ENCODE data around the gene SND1.

The SND1 gene

DNA sequence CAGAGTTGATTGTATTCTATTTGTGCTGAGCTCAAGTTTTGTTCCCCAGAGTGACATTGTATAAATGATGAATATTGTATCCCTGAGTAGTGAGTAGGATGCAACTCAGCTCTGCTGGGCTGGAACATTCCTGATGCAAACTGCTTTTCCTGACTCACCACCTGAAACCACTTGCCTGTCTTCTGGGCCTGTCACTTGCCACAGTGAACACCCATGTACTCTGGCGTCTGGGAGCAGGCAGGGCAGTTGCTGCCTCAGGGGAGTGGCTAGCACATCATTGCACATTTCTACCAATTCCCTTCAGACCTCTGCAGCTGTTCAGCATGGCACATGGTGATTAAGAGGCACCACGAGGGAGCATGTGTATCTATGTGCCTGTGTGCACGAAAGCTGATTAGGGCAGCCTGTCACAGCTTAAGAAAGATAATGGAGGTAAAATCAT is 157.3 kb downstream of the SND1 start:
- no peak overlapping the region for H3K27ac ChIP-seq (ENCODE audit: insufficient read depth in 1 of 2, low read depth in 1 of 2, low read length in 2 of 2, poor library complexity in 1 of 2, severe bottlenecking in 2 of 2)
- CTCF ChIA-PET, result interaction anchor here (0.7 to 0.9 kb wide), 2 partner anchors 14 to 23 kb away, joined by 3 read pairs; no protein-coding TSS in a partner anchor
- no peaks in the 10 kb centered on the region for H3K9me3 ChIP-seq (ENCODE audit: control extremely low read depth in 1 of 5, control insufficient read depth in 4 of 5, insufficient read depth in 2 of 5, low read depth in 1 of 5, low read length in 4 of 5)
- no peaks in the 10 kb centered on the region for H3K4me1 ChIP-seq (ENCODE audit: control extremely low read depth in 1 of 4, control insufficient read depth in 4 of 4, insufficient read depth in 4 of 4, low read length in 3 of 4)
- POLR2A ChIA-PET, result no interaction called here
- H3K27me3 ChIP-seq (replicated peaks in 2 of 5; ENCODE audit: control insufficient read depth in 4 of 5, insufficient read depth in 5 of 5, low read length in 4 of 5), result no peaks in the 10 kb centered on the region
- H3K36me3 ChIP-seq (ENCODE audit: control insufficient read depth in 4 of 4, insufficient read depth in 4 of 4, low read length in 3 of 4), result peaks cover 11 to 32% (median 13%) of the 10 kb centered on the region in 4 experiments
- 83% methylated on average over 2 of the region's 3 CpGs for WGBS (ENCODE audit: insufficient coverage)
- peak in 2 of 3 donors; percentile 15 to 39 for DNase-seq
- H3K4me3 ChIP-seq (ENCODE audit: control insufficient read depth in 1 of 7, extremely low read depth in 1 of 7, insufficient read depth in 4 of 7, low read depth in 2 of 7, low read length in 6 of 7), result no peak overlapping the region

- Histone ChIP-seq H3K9me3 (ENCODE audit: control extremely low read depth in 1 of 5, control insufficient read depth in 4 of 5, insufficient read depth in 2 of 5, low read depth in 1 of 5, low read length in 4 of 5) (no peaks in the 10 kb centered on the region), H3K4me3 (ENCODE audit: control insufficient read depth in 1 of 7, extremely low read depth in 1 of 7, insufficient read depth in 4 of 7, low read depth in 2 of 7, low read length in 6 of 7) (no peak overlapping the region), H3K27ac (ENCODE audit: insufficient read depth in 1 of 2, low read depth in 1 of 2, low read length in 2 of 2, poor library complexity in 1 of 2, severe bottlenecking in 2 of 2) (no peak overlapping the region), H3K36me3 (ENCODE audit: control insufficient read depth in 4 of 4, insufficient read depth in 4 of 4, low read length in 3 of 4) (peaks cover 11 to 32% (median 13%) of the 10 kb centered on the region in 4 experiments), H3K27me3 (replicated peaks in 2 of 5; ENCODE audit: control insufficient read depth in 4 of 5, insufficient read depth in 5 of 5, low read length in 4 of 5) (no peaks in the 10 kb centered on the region), H3K4me1 (ENCODE audit: control extremely low read depth in 1 of 4, control insufficient read depth in 4 of 4, insufficient read depth in 4 of 4, low read length in 3 of 4) (no peaks in the 10 kb centered on the region)
- CTCF ChIA-PET, result interaction anchor here (0.9 to 1.5 kb wide), 2 partner anchors 15 to 18 kb away, joined by 3 read pairs; no protein-coding TSS in a partner anchor
- DNase-seq, result no peak
- 100% methylated on average over 2 of the region's 2 CpGs for WGBS (ENCODE audit: insufficient coverage)
- POLR2A ChIA-PET, result no interaction called here
Measured at GRCh38 chr7:127810113-127810512, 158.1 kb downstream of the SND1 start.

GRCh38 chr7:127810696-127811660 is 159.0 kb downstream of the SND1 start:
- Histone ChIP-seq H3K27me3 (replicated peaks in 2 of 5; ENCODE audit: control insufficient read depth in 4 of 5, insufficient read depth in 5 of 5, low read length in 4 of 5) (no peaks in the 10 kb centered on the region), H3K36me3 (ENCODE audit: control insufficient read depth in 4 of 4, insufficient read depth in 4 of 4, low read length in 3 of 4) (peaks cover 11 to 29% (median 12%) of the 10 kb centered on the region in 4 experiments), H3K4me1 (ENCODE audit: control extremely low read depth in 1 of 4, control insufficient read depth in 4 of 4, insufficient read depth in 4 of 4, low read length in 3 of 4) (no peaks in the 10 kb centered on the region), H3K4me3 (ENCODE audit: control insufficient read depth in 1 of 7, extremely low read depth in 1 of 7, insufficient read depth in 4 of 7, low read depth in 2 of 7, low read length in 6 of 7) (no peak overlapping the region), H3K9me3 (ENCODE audit: control extremely low read depth in 1 of 5, control insufficient read depth in 4 of 5, insufficient read depth in 2 of 5, low read depth in 1 of 5, low read length in 4 of 5) (no peaks in the 10 kb centered on the region), H3K27ac (ENCODE audit: insufficient read depth in 1 of 2, low read depth in 1 of 2, low read length in 2 of 2, poor library complexity in 1 of 2, severe bottlenecking in 2 of 2) (no peak overlapping the region)
- DNase-seq, result no peak
- ChIA-PET POLR2A (no interaction called here), CTCF (interaction anchor here (1.5 to 2.0 kb wide), 2 partner anchors 18 to 19 kb away, joined by 3 to 6 read pairs; no protein-coding TSS in a partner anchor)
- WGBS (ENCODE audit: insufficient coverage), result 97% methylated on average over 4 of the region's 5 CpGs

GRCh38 chr7:127812540-127812939 is 160.5 kb downstream of the SND1 start:
- Histone ChIP-seq H3K4me1 (ENCODE audit: control extremely low read depth in 1 of 4, control insufficient read depth in 4 of 4, insufficient read depth in 4 of 4, low read length in 3 of 4) (no peaks in the 10 kb centered on the region), H3K36me3 (ENCODE audit: control insufficient read depth in 4 of 4, insufficient read depth in 4 of 4, low read length in 3 of 4) (peaks cover 9 to 27% (median 11%) of the 10 kb centered on the region in 4 experiments), H3K27ac (ENCODE audit: insufficient read depth in 1 of 2, low read depth in 1 of 2, low read length in 2 of 2, poor library complexity in 1 of 2, severe bottlenecking in 2 of 2) (no peak overlapping the region), H3K27me3 (replicated peaks in 2 of 5; ENCODE audit: control insufficient read depth in 4 of 5, insufficient read depth in 5 of 5, low read length in 4 of 5) (no peaks in the 10 kb centered on the region), H3K4me3 (ENCODE audit: control insufficient read depth in 1 of 7, extremely low read depth in 1 of 7, insufficient read depth in 4 of 7, low read depth in 2 of 7, low read length in 6 of 7) (no peak overlapping the region), H3K9me3 (ENCODE audit: control extremely low read depth in 1 of 5, control insufficient read depth in 4 of 5, insufficient read depth in 2 of 5, low read depth in 1 of 5, low read length in 4 of 5) (no peaks in the 10 kb centered on the region)
- 97% methylated on average over 3 of the region's 3 CpGs for WGBS (ENCODE audit: insufficient coverage)
- CTCF ChIA-PET, result interaction anchor here (2.0 kb wide), 1 partner anchor 20 kb away, joined by 6 read pairs; no protein-coding TSS in a partner anchor
- POLR2A ChIA-PET, result no interaction called here
- DNase-seq, result no peak

GRCh38 chr7:127813991-127814541 is 162.1 kb downstream of the SND1 start:
- Histone ChIP-seq H3K4me1 (ENCODE audit: control extremely low read depth in 1 of 4, control insufficient read depth in 4 of 4, insufficient read depth in 4 of 4, low read length in 3 of 4) (peaks cover 0 to 2% (median 0%) of the 10 kb centered on the region in 4 experiments), H3K36me3 (ENCODE audit: control insufficient read depth in 4 of 4, insufficient read depth in 4 of 4, low read length in 3 of 4) (peaks cover 3 to 12% (median 5%) of the 10 kb centered on the region in 4 experiments), H3K9me3 (ENCODE audit: control extremely low read depth in 1 of 5, control insufficient read depth in 4 of 5, insufficient read depth in 2 of 5, low read depth in 1 of 5, low read length in 4 of 5) (no peaks in the 10 kb centered on the region), H3K4me3 (ENCODE audit: control insufficient read depth in 1 of 7, extremely low read depth in 1 of 7, insufficient read depth in 4 of 7, low read depth in 2 of 7, low read length in 6 of 7) (no peak overlapping the region), H3K27me3 (replicated peaks in 2 of 5; ENCODE audit: control insufficient read depth in 4 of 5, insufficient read depth in 5 of 5, low read length in 4 of 5) (no peaks in the 10 kb centered on the region), H3K27ac (ENCODE audit: insufficient read depth in 1 of 2, low read depth in 1 of 2, low read length in 2 of 2, poor library complexity in 1 of 2, severe bottlenecking in 2 of 2) (no peak overlapping the region)
- ChIA-PET CTCF (interaction anchor here (1.2 kb wide), 2 partner anchors 22 to 27 kb away, joined by 3 to 4 read pairs; no protein-coding TSS in a partner anchor), POLR2A (no interaction called here)
- 100% methylated on average over 1 of the region's 4 CpGs for WGBS (ENCODE audit: insufficient coverage)
- DNase-seq, result no peak

DNA sequence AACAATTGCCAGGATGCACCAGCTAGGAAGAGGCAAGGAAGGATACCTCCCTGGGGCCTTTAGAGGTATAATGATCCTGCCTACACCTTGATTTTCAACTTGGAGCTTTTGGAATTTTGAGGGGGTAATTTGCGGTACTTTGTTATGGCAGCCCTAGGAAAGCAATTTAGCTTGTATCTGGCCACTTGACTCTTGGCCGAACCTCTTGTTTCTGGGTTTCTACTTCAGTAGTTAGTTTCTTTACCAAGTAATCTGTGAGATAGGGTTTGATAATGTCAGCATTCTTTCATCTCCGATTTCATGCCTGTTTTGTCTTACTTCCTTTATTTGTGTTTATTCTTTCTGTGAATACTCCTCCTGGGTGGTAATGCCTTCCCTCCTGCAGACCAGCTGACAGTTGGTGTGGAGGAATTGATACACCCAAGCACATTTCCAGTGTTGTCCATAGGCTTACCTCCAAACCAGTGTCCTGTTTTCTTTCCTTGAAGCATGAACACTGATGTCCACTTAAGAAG is 163.7 kb downstream of the SND1 start:
- Histone ChIP-seq H3K27me3 (replicated peaks in 2 of 5; ENCODE audit: control insufficient read depth in 4 of 5, insufficient read depth in 5 of 5, low read length in 4 of 5) (no peaks in the 10 kb centered on the region), H3K4me3 (ENCODE audit: control insufficient read depth in 1 of 7, extremely low read depth in 1 of 7, insufficient read depth in 4 of 7, low read depth in 2 of 7, low read length in 6 of 7) (no peak overlapping the region), H3K36me3 (ENCODE audit: control insufficient read depth in 4 of 4, insufficient read depth in 4 of 4, low read length in 3 of 4) (peaks cover 0 to 4% (median 0%) of the 10 kb centered on the region in 4 experiments), H3K9me3 (ENCODE audit: control extremely low read depth in 1 of 5, control insufficient read depth in 4 of 5, insufficient read depth in 2 of 5, low read depth in 1 of 5, low read length in 4 of 5) (no peaks in the 10 kb centered on the region), H3K27ac (ENCODE audit: insufficient read depth in 1 of 2, low read depth in 1 of 2, low read length in 2 of 2, poor library complexity in 1 of 2, severe bottlenecking in 2 of 2) (no peak overlapping the region), H3K4me1 (ENCODE audit: control extremely low read depth in 1 of 4, control insufficient read depth in 4 of 4, insufficient read depth in 4 of 4, low read length in 3 of 4) (peaks cover 7 to 18% (median 12%) of the 10 kb centered on the region in 4 experiments)
- CTCF ChIA-PET, result interaction anchor here (1.3 kb wide), 2 partner anchors 11 to 23 kb away, joined by 3 to 4 read pairs; no protein-coding TSS in a partner anchor
- DNase-seq, result no peak
- WGBS (ENCODE audit: insufficient coverage), result 100% methylated on average over 2 of the region's 3 CpGs
- POLR2A ChIA-PET, result no interaction called here

Measured in common myeloid progenitor, CD34-positive (primary cell).